Brain microvascular endothelial cell (primary cell): ENCODE measurements around the gene TNPO1.

ENCODE experiments used
- DNase-seq: peaks from one replicate; pipeline ENCODE4 v3.0.0-alpha.2; 2020
- H3K27ac ChIP-seq: fragments of 250-450 bp; sonication (Bioruptor Pico); 2 replicates; pipeline ENCODE4 v1.5.1; 2020; ENCODE audit warnings: mild to moderate bottlenecking, moderate library complexity
- H3K27me3 ChIP-seq: fragments of 250-450 bp; sonication (Bioruptor Pico); replicated peaks from 2 replicates; pipeline ENCODE4 v1.5.1; 2020; ENCODE audit warnings: mild to moderate bottlenecking
- H3K36me3 ChIP-seq: fragments of 250-450 bp; sonication (Bioruptor Pico); replicated peaks from 2 replicates; pipeline ENCODE4 v1.5.1; 2020; ENCODE audit warnings: mild to moderate bottlenecking
- H3K4me3 ChIP-seq: 2 replicates; pipeline ENCODE4 v1.5.1; 2011; ENCODE audit warnings: low read depth, mild to moderate bottlenecking, control low read depth, low read length, moderate library complexity
- CTCF ChIP-seq: IDR thresholded peaks from 2 replicates; pipeline ENCODE4 v1.5.1; 2011; ENCODE audit warnings: low read depth, mild to moderate bottlenecking, moderate library complexity, low read length, control low read depth, inconsistent platforms; ENCODE audit errors: missing control alignments
- in situ Hi-C: cut with HindIII; loops from 2 replicates; pipeline ENCODE4 v1.10.0; 2017; ENCODE audit warnings: low sequenced_read_pairs, low pct_ligation_motif_present

Gene TNPO1

GRCh38 chr5:72815580-72816283 is 729 bp upstream of the TNPO1 start:
- DNase-seq = no peak
- H3K27me3 ChIP-seq = no peaks in the 10 kb centered on the region
- H3K4me3 ChIP-seq = peak overlapping the region; percentile 65
- peak overlapping the region; percentile 94 for H3K27ac ChIP-seq
- no peak for TF ChIP-seq CTCF
- H3K36me3 ChIP-seq = no peaks in the 10 kb centered on the region
- in situ Hi-C loops = no loop called here

DNA sequence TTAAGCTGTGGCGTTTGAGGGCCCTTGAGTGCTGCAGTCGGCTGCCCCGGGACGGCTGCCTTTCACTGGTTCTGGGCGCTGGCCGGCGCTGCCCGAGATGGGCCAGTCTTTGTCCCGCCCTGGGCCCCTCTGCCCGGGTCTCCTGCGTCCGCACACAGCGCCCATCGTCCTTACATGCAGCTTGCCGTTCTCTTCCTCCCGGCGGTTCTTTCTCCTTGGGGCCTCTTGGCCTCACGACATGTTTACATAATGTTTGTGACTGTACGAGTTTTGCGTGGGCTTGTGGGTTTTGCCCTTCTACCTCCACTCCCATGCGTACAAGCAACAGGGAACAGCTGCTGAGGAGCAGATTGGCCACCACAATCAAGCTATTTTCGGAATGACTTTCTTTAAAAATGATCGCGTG is 618 bp downstream of the TNPO1 start:
- Histone ChIP-seq H3K4me3 (peak overlapping the region; percentile 65), H3K36me3 (no peaks in the 10 kb centered on the region), H3K27me3 (no peaks in the 10 kb centered on the region), H3K27ac (peak overlapping the region; percentile 94)
- peak; percentile 53 for DNase-seq
- TF ChIP-seq CTCF = no peak
- in situ Hi-C loops = no loop called here

DNA sequence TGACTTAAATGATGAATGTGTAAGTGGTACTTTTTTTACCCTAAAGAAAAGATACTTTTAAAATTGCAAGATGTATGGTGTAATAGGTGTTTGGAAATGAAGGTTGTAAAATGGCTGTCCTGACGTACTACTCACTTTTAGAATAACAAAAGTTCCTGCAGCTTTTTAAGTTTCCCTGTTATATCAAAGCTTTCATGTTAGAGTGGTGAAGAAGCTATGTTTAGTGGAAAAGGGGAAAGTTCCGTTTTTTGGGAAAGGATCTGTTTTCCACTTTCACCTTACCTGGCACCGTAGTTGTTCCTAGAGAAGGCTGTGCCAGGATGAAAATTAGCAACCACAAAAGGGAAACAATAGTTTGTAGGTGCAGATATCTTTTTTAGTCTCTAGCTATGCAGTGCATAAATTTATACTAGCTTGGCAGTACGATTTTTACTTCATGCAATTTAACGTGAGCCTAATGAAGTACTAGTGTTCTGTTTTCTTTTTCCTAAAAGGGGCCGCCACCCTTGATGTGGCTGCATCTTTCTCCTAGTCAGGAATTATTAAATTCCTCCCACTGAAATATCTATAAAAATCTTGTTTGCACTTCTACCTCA is 1.3 kb downstream of the TNPO1 start:
- H3K4me3 ChIP-seq = peak overlapping the region; percentile 65
- H3K36me3 ChIP-seq = no peaks in the 10 kb centered on the region
- DNase-seq = no peak
- in situ Hi-C loops = no loop called here
- no peaks in the 10 kb centered on the region for H3K27me3 ChIP-seq
- H3K27ac ChIP-seq = peak overlapping the region; percentile 94
- TF ChIP-seq CTCF = no peak

DNA sequence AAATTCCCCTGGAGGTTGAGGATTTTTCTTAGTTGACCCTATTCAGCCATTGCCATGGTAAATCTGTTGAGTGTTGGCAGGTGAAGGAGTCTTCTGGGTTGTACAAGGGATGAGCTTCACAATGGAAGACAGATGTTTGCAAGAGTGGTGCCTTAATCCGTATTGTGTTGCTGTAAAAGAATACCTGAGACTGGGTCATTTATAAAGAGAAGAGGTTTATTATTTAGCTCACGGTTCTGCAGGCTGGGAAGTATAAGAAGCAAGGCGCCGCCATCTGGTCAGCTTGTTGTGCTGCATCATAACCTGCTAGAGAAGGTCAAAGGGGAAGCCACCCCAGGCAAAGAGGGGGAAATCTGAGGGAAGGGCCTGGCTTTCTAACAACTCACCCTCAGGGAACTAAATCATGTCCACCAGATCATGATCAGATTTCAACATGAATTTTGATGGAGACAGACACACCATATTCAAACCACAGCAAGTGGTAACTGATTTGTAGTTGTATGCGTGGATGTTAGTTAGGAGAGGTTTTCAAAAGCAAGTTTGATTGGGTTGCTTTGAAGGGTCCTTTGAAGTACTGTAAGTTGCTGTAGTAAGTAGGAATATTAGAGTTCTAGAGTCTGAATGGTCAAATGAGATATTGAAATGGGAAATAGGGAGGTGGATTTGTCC is 2.5 kb downstream of the TNPO1 start:
- peak; percentile 83 for TF ChIP-seq CTCF
- Histone ChIP-seq H3K36me3 (no peaks in the 10 kb centered on the region), H3K4me3 (peak overlapping the region; percentile 65), H3K27ac (no peak overlapping the region), H3K27me3 (no peaks in the 10 kb centered on the region)
- DNase-seq = peak; percentile 51
- in situ Hi-C loops = no loop called here

DNA sequence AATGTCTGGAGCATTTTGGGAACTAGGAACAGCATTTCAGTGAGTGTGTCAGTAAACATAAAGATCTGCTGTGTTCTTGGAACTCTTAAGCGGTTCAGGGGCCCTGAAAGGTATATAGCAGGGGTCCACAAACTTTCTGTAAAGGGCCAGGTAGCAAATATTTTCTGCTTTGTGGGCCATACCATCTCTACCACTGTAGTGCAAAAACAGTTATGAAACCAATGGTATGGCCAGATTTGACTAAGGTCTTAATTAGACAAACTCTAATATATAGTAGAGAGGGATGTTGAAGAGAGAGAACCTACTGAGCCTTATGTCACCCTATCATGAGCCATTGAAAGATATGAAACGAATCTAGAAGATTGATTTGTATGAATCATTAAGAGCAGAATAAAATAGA is 5.3 kb downstream of the TNPO1 start:
- no peak for DNase-seq
- no peak overlapping the region for H3K27ac ChIP-seq
- no peak for TF ChIP-seq CTCF
- H3K4me3 ChIP-seq = no peak overlapping the region
- no peaks in the 10 kb centered on the region for H3K36me3 ChIP-seq
- in situ Hi-C loops = no loop called here
- H3K27me3 ChIP-seq = no peaks in the 10 kb centered on the region
